ENCODE data around the gene DNER.
"Not testable (repeated sequence)": the region's sequence is repeated elsewhere in the genome, so short reads cannot be mapped to it uniquely, and the experiment has no call there.

The DNER gene, protein sequence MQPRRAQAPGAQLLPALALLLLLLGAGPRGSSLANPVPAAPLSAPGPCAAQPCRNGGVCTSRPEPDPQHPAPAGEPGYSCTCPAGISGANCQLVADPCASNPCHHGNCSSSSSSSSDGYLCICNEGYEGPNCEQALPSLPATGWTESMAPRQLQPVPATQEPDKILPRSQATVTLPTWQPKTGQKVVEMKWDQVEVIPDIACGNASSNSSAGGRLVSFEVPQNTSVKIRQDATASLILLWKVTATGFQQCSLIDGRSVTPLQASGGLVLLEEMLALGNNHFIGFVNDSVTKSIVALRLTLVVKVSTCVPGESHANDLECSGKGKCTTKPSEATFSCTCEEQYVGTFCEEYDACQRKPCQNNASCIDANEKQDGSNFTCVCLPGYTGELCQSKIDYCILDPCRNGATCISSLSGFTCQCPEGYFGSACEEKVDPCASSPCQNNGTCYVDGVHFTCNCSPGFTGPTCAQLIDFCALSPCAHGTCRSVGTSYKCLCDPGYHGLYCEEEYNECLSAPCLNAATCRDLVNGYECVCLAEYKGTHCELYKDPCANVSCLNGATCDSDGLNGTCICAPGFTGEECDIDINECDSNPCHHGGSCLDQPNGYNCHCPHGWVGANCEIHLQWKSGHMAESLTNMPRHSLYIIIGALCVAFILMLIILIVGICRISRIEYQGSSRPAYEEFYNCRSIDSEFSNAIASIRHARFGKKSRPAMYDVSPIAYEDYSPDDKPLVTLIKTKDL

DNA sequence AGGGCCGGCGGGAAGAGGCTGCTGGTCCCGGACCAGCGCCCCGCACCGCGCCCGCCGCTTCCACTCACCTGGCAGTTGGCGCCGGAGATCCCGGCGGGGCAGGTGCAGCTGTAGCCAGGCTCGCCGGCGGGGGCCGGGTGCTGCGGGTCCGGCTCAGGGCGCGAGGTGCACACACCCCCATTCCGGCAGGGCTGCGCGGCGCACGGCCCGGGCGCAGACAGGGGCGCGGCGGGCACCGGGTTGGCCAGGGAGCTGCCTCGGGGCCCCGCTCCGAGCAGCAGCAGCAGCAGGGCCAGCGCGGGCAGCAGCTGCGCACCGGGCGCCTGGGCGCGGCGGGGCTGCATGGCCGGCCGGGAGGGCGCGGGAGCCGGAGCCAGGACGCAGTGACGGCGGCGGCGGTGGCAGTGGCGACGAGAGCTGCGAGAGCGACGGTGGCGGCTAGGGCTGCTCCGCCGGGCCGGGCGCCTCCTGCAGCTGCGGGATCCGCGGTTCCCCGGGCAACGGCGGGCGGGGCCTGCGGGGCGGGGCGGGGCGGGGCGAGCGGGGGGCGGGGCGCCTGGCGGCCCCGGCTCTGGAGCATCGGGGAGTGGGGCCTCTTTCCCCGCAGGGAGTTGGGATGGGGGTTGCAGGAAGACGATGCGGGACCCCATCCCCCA lies at the start of gene DNER:
Gene DNER, minus strand, starts transcription at position 476 of the 656 bp plus-strand sequence. Its CDS starts 132 bp downstream, at position 344.
- DNase-seq = peak in 3 of 4 experiments; percentile 6 to 15 (median 9)

DNA sequence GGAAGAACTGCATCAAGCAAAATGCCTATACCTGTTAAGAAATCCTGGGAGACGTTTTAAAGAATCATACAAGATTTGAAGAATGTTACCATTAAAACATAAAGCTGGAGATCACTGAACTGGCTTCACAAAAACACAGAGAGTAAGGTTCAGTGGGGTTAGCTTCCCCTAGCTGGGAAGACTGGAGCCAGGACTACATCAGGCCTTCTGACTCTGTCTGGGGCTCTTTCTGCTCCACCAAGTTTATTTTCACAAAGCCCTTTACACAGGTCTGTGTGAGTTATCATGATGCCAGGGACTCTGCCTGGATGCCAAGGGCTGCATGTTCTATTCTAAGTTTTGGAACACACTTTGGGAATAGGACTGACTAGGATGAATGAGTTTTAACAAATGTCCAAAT lies 47.3 kb upstream of the DNER start:
- no peak for DNase-seq

DNA sequence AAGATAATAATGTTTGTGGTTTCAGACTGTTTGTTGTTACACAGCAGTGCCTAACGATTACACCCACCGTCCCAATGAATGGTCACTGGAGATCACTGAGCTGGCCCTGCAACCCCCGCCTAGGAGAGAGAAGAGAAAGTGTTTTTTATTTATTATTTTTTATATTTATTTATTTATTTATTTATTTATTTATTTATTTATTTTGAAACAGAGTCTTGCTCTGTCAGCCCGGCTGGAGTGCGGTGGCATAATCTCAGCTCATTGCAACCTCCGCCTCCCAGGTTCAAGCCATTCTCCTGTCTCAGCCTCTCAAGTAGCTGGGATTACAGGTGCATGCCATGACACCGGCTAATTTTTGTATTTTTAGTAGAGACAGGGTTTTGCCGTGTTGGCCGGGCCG lies 43.1 kb upstream of the DNER start:
- not testable (repeated sequence) for DNase-seq

DNA sequence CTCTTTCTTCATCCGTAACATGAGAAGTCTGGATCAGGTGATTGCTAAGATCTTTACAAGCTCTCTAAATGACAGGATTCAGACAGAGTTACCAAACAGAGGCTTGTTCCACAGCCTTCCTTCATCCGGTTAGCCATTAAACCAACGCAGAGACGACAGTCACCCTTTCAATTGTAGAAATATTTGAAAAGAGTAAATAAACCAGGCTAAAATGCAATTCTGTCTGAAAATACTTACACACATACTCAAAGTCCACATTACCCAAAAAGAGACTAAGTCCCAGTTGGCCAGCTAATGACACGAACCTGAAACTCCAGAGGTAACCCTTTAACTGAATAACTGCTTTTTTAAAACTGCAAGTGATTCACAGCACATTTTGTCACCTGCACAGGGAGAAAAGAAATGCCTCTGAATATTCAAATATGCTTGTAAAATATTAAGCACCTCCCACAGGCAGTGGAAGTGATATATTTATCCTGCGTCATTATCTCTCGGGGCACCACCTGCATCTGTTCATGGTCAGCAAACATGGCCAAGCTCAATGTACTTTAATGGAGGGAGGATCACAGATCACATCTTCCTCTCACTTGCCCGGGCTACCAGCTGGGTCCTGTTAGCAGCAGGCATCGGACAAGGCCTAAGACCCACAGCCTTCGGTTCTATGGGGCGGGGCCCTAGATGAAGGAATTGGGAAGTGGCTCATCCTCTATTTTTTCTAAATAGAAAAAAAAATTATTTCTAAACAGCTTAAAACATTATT lies 38.8 kb upstream of the DNER start:
- DNase-seq = no peak

DNA sequence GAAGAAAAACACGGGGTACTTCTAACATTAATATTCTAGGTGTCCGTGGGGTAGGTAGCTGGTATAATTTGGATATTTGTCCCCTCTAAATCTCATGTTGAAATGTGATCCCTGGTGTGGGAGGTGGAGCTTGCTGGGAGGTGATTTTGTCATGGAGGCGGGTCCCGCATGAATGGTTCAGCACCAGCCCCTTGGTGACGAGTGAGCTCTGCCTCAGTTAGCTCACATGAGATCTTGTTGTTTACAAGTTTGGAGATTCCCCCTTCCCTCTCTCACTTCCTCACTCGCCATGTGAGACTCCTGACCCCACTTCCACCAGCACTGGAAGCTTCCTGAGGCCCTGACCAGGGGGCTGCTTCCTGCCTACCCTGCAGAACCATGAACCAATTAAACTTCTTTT lies 35.4 kb upstream of the DNER start:
- DNase-seq = no peak

DNA sequence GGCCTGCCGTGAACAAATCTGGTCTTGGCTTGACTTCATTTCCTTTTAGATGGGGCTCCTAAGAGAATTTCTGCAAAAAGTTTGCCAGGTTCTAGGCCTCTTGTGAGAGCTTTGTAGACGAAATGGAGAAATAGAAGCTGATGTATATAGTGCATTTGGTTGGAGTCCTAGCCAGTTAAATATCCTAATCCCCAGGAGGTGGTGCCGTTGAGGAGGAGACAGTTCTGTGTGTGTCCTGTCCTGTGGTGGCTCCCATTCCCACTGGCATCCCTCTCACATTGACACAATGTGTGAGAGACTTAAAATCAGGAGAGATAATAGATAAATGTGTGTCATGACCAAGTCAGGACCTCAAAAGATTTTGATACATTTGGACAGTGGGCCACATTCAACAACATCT lies 34.6 kb upstream of the DNER start:
- no peak for DNase-seq

DNA sequence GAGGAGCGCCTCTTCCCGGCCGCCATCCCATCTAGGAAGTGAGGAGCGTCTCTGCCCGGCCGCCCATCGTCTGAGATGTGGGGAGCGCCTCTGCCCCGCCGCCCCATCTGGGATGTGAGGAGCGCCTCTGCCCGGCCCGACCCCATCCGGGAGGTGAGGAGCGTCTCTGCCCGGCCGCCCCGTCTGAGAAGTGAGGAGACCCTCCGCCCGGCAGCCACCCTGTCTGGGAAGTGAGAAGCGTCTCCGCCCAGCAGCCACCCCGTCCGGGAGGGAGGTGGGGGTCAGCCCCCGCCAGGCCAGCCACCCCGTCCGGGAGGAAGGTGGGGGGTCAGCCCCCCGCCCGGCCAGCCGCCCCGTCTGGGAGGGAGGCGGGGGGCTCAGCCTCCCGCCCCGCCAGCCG lies 28.3 kb upstream of the DNER start:
- DNase-seq = not testable (repeated sequence)

DNA sequence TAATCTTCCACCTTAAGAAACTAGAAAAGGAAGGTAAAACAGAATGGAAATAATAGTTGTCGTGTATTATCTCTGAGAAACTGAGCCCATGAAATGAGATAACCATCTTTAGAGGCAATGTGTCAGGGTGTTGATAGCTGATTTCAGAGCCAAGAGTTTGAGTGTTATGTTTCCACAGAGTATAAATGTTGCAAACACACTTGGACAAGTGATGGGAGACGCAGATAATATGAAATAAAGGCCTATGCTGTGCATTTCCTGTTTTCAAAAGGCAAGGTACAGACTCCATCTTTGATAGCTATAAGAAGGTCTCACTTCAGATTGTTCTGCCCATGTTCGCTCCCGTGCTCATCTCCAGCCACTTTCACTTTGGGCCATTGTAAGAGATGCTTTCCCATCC lies 25.9 kb upstream of the DNER start:
- DNase-seq = no peak

DNA sequence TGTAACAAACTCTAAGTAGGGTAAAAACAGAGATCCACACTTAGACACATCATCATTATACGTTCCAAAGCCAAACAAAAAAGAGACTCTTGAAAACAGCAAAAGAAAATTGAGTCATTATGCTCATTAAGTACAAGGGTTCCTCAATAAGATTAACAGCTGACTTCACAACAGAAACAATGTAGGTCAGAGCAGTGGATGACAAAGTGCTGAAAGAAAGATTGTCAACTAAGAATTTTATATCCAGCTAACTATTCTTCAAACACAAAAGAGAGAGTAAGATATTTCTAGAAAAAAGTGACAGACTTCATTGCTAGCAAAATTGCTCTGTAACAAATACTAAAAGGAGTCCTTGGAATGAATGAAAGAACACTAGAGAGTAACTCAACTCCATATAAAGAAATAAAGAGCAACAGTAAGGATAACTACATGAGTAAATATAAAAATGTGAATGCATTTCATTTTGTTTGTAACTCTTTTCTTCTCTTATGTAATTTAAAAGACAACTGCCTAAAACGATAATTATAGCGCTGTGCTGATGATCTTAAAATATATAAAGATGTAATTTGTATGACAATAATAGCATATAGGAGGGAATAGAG lies 23.8 kb upstream of the DNER start:
- no peak for DNase-seq

DNA sequence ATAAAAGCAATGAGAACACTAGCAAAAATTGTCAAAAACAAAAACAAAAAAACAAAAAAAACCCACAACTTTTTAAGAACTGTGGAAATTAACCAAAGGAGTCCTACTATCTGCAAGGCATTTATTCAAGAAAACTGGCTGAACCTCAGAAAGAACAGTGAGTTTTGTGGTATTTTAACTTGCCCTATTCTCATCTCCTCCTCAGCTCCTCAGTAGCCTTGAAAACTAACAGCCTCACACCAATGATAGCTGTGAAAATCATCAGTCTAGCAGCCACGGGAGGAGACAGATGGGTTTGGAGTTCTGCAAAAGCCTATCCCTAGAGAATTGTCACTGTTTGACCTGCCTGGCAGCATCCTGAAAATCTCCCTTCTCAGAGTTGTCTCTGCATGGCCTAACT lies 20.1 kb upstream of the DNER start:
- no peak for DNase-seq

DNA sequence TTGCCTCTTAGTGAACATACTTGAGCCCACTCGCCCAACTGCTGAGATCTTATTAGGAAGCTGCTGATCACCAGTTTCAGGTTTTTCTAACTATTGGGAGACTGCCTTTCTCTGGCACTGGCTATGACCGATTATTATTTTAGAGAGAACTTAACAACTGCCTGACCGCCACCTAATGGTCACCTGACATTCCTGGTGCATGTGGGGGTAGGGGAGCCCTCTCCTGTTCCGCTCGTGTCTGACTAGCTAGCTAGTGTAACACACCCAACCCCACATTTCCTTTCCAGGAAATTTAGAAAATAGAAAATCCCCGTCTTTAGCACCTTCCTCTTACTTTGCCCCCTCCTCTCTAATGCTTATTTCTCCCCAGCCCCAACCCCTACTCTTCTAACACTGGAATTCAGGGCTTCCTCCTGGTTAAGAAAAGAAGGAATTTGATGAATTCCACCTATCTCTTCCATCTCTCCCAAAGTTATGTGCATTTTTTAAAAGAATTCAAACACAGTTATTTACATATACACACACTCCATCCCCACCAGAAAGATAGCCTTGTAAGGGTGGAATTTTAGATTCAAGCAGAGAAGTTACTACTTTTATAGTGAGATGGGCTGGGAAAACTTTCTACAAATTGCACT lies 19.4 kb upstream of the DNER start:
- no peak for DNase-seq

DNA sequence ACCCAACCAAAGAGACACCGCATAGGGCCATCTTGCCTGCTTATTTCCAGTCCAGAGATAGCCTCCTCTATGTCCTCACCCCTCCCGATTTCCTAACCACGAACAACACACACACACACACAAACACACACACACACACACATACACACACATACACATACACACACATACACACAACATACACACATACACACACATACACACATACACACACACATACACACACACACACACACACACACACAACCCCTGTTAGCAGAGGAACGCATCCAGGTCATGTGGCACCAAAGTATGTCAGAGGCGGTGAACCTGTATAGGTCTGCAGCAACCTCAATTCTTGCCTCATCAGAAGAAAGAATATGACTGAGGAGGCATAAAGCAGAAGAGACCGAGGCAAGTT lies 18.5 kb upstream of the DNER start:
- no peak for DNase-seq

DNA sequence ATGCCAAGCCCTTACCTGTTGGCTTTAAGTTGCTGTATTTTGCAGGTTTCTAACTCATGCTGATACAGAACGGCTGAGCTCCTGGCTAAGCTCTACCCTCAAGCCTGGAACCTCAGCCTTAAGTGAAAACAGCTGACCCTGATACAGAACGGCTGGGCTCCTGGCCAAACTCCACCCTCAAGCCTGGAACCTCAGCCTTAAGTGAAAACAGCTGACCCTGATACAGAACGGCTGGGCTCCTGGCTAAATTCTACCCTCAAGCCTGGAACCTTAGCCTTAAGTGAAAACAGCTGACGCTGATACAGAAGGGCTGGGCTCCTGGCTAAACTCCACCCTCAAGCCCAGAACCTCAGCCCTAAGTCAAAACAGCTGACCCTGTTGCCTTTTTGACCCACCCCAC lies 17.6 kb upstream of the DNER start:
- DNase-seq = no peak

DNA sequence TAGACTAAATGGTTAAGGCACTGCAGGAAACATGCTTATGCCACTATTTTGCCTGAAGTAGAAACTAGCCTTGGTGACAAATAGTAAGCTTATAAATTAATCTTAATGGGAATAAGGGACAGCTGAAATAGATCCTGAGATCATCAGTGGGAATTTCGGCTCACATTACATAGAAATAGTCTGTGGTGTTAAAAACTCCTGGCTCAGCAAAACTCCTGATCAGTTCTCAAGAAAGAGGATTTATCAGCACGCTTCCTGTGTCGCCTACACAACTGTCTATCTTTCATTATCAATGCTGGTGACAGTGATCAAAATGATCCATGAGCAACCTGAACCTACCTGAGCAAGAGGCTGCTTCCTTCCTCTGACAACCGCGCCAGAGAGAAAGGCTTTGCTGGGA lies 17.0 kb upstream of the DNER start:
- no peak for DNase-seq

DNA sequence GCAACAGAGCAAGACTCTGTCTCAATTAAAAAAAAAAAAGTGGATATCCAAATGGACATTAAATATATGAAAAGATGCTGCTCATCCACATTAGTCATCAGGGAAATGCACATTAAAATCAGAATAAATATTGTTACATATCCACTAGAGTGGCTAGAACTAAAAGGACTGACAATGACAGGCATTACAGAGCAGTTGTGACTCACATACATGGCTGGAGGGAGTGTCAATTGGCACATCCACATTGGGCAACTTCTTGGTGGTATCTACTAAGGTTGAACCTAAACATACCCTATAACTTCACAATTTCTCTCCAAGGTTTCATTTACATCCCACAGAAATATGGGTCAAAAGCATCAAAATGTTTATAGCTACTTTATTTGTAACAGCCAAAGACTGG lies 14.0 kb upstream of the DNER start:
- no peak for DNase-seq

DNA sequence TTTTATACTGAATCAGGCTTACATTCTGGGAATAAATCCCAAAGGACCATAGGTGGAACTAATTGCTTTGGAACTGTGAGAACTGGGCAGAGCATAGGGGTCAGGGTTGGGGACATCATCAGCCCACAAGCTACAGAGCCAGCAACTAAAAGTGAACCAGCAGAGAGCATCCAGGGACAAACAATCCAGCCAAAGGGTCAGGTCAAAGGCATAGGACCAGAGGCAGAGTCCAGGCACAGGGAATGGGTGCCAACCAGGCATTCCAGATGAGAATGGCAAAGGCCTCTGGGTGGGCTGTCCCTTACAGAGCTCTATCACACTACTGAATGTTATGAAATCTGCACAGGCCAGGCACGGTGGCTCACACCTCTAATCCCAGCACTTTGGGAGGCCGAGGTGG lies 12.3 kb upstream of the DNER start:
- DNase-seq = no peak

DNA sequence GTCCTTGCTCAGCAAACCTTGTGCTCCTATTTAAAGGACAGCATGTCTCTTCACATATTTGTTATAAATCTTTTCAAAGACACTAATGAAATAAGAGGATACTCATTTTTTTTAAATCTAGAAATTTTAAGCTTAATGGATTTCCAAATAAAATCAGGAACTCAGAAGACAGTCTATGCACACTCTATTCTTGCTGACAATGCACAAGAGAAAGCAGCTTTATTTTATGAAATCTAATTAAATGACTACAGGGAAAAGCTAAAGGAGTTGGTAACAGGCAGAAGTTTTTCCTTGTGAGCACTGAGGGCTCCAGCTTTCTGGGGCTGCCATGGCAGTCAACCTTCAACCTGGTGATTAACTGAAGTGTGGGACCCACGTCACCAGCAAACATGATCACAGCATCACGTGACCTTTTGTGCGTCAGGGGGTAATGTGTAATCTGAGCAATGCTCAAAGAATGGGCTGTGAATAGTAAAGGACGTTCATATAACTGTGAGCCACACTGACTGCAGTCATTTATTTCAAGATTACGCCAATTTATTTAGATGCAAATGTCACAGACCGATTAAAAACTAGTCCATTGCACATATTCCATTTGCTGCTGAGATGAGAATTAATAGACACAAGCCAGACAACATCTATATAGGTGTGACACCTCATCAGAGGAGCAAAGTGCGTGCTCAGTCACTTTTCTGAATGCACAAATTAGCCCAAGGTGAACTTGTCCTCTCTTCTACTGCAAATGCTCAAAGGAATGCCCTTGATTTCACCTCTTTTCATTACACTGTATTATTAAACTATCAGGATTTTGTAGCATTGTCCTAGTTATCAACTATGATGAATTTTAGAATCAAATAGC lies 11.6 kb upstream of the DNER start:
- DNase-seq = no peak

DNA sequence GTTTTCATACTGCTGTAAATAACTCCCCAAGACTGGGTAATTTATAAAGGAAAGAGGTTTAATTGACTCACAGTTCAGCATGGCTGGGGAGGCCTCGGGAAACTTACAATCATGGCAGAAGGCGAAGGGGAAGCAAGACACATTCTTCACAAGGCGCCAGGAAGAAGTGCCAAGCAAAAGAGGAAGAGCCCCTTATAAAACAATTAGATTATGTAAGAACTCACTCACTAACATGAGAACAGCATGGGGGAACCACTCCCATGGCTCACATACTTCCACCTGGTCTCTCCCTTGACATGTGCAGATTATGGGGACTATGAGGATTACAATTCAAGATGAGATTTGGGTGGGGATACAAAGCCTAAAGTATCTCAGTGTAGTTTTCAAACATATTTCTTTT lies 8.8 kb upstream of the DNER start:
- not testable (repeated sequence) for DNase-seq

DNA sequence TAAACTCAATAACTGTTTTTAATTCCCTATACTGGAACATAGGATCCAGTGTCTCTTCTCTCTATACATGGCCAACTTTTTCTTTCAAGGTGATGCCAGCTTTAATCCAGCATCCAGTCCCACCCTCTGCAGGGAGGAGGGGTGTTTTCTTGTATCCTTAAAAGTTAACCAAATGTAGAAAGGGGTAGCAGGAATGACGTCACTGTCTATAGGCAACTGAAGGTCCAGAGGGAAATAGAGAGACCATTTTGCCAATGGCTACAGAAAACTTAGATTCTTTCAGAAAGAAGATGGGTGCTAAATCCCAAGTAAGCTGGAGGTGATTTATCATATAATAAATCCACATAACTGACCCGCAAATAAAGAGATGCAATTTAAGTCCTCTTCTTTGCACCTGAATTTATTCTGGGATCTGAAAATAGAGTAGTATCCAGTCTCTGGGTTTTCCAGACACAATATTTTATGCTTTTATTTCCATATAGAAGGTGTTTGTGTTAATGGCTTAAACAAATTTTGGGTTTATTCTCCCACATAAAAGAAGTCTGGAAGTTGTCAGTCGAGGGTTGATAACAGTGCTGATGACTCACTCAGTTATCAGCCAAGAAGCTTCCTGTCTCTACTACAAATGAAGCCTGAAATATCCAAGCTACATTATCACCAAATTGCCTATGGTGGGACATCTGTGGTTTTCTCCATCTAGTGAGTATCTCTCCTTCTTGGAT lies 5.7 kb upstream of the DNER start:
- DNase-seq = no peak

DNA sequence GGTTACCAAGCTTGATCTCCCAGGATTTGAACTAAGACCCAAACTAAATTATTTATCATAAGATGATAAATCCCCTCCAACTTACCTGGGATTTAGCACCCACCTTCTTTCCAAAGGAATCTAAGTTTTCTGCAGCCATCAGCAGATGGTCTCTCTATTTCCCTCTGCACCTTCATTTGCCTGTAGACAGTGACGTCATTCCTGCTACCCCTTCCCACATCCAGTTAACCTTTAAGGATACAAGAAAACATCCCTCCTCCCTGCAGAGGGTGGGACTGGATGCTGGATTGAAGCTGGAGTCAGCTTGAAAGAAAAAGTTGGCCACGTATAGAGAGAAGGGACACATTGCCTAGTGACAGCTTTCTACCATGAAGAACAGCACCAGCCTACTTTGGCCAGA lies 3.7 kb upstream of the DNER start:
- DNase-seq = no peak

Data from activated CD4-positive, CD25-positive, alpha-beta regulatory T cell (primary cell).